Gastrocnemius medialis (tissue), 4 donors: ENCODE results near the gene CYP4F22. TPM values are rescaled to one million over a fixed set of nuclear protein-coding genes. Genes with fewer than 3 reads are reported as not detected.

Experiments used
- ATAC-seq, 2 donors: fragments of 150-250 bp; one replicate each; pipeline ENCODE4 v1.9.1; 2016
- DNase-seq, 2 donors: peaks; one replicate each; pipeline ENCODE4 v3.0.0-alpha.2; 2019
- H3K27ac ChIP-seq, 4 donors: fragments of 200-600 bp; sonication (generic); 1 replicate in 1 of 4; 2 replicates in 3 of 4; pipeline ENCODE4 v1.5.1; 2016 to 2018; ENCODE audit warnings: mild to moderate bottlenecking in 2 of 4, moderate library complexity in 1 of 4
- H3K27me3 ChIP-seq, 3 donors: fragments of 200-600 bp; sonication (generic) in 2 of 3; 1 replicate in 1 of 3; 2 replicates in 2 of 3; pipeline versions ENCODE4 v1.5.1 to v1.6.0; 2016 to 2019; ENCODE audit warnings: mild to moderate bottlenecking in 1 of 3, moderate library complexity in 1 of 3
- H3K36me3 ChIP-seq, 2 donors: fragments of 200-600 bp; sonication (generic) in 1 of 2; one replicate each; pipeline ENCODE4 v1.5.1; 2017 to 2018
- H3K4me1 ChIP-seq, 2 donors: fragments of 200-600 bp; sonication (generic) in 1 of 2; one replicate each; pipeline ENCODE4 v1.5.1; 2016 to 2017; ENCODE audit warnings: mild to moderate bottlenecking in 2 of 2
- H3K4me3 ChIP-seq, 4 donors: fragments of 200-600 bp; sonication (generic) in 3 of 4; 1 replicate in 1 of 4; 2 replicates in 3 of 4; pipeline ENCODE4 v1.5.1; 2016 to 2019; ENCODE audit warnings: mild to moderate bottlenecking in 2 of 4
- H3K9me3 ChIP-seq, 3 donors: fragments of 200-600 bp; sonication (generic) in 2 of 3; 1 replicate in 1 of 3; 2 replicates in 2 of 3; pipeline ENCODE4 v1.5.1; 2016 to 2019
- POLR2A ChIP-seq, 2 donors: fragments of 450-650 bp; IDR thresholded peaks; one replicate each; pipeline ENCODE4 v1.6.1; 2017; ENCODE audit warnings: antibody characterized with exemption in 2 of 2, mild to moderate bottlenecking in 2 of 2, moderate library complexity in 2 of 2
- in situ Hi-C, 4 donors: fragments of 200-750 bp; cut with MboI; loops; one replicate each; pipeline versions ENCODE4 v1.15.0 to v1.8.0; 2017; ENCODE audit warnings: low sequenced_read_pairs in 4 of 4
- intact Hi-C: fragments of 100-400 bp; cut with DNase I; formaldehyde crosslinking; loops from one replicate; pipeline ENCODE4 v1.15.1; 2023; ENCODE audit warnings: low total_unique reads
- total RNA-seq, 4 donors: library from RNA; depleted of rRNA; stranded (reverse); fragments of >200 nt; gene quantifications; one replicate each; pipeline versions ENCODE4 v1.1.0 to v1.2.3, GENCODE V29; 2016
- TF ChIP-seq, protein P1 (sequence below), 5 experiments: fragments of 450-650 bp in 3 of 5; fragments of 200-600 bp in 2 of 5; sonication (generic) in 2 of 5; IDR thresholded peaks in 4 of 5; conservative IDR thresholded peaks in 1 of 5; 1 replicate in 4 of 5; 2 replicates in 1 of 5; pipeline ENCODE4 v1.5.1; 2016 to 2019; ENCODE audit warnings: antibody characterized with exemption in 5 of 5, mild to moderate bottlenecking in 3 of 5, moderate library complexity in 3 of 5

Gene CYP4F22
- total RNA-seq, 4 donors from 2014 or later, result 0.24 to 0.29 (median 0.25) TPM; not detected in 1

DNA sequence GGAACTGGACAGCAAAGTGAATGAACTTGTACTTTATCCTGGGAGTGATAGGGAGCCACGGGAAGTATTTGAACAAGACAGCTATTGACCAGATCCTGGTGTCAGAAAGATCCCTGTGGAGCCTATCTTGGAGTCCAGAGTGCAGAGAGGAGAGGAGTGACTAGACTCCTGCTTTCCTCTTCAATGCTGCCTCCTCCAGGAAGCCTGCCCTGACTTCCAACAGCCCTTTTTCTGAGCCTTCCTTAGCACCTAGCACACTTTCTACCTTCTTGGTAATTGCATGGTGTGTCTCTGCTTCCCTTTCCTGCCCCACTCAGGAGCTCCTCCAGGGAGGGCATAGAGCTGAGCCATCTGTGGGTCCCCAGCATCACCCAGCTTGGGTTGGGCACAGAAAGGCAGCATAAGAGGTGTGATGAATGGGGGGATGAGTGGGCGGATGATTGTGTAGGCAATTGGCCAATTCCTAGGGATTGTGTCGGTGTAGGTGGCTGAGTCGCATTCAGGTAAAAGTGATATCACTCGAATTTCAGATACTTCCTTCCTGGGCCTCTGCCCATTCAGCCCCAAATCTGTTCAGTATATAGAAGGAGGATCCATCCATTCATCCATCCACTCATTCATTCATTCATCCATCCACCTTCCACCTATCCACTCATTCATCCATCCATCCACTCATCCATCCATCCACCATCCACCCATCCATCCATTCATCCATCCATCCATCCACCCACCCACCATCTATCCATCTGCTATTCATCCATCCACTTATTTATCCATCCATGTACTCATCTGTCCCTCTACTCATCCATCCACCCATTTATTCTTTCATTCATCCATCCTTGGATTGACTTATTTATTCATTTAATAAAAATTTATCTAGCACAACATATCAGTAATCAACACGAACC is 26.9 kb downstream of the CYP4F22 start:
- TF ChIP-seq, protein P1, sequence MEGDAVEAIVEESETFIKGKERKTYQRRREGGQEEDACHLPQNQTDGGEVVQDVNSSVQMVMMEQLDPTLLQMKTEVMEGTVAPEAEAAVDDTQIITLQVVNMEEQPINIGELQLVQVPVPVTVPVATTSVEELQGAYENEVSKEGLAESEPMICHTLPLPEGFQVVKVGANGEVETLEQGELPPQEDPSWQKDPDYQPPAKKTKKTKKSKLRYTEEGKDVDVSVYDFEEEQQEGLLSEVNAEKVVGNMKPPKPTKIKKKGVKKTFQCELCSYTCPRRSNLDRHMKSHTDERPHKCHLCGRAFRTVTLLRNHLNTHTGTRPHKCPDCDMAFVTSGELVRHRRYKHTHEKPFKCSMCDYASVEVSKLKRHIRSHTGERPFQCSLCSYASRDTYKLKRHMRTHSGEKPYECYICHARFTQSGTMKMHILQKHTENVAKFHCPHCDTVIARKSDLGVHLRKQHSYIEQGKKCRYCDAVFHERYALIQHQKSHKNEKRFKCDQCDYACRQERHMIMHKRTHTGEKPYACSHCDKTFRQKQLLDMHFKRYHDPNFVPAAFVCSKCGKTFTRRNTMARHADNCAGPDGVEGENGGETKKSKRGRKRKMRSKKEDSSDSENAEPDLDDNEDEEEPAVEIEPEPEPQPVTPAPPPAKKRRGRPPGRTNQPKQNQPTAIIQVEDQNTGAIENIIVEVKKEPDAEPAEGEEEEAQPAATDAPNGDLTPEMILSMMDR (IDR thresholded peaks at IDR 0.05 in 4 of 5, conservative IDR thresholded peaks at IDR 0.05 in 1 of 5), result no peak
- TF ChIP-seq POLR2A (IDR thresholded peaks at IDR 0.05), result no peak
- no peaks in the 10 kb centered on the region for H3K9me3 ChIP-seq

DNA sequence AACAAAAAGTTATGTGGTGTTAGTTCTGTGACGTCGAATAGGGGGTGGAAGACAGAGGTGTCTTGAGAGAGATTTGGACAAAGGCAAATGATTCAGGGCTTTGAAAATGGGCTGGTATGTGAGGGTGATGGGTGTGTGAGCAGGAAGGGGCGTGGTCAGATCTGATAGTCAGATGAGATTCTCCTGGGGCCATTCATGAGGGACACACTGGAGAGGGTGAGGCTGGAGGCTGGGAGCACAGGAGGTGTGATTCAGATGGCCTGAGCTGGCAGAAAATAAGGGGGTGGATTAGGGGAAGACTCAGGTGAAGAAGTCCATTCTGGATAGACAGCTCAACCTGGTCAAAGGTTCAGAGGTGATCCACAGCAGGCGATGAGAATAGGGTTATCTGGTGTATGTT is 28.0 kb downstream of the CYP4F22 start:
- in situ Hi-C loops (no loop called here), intact Hi-C loops (no loop called here)
- TF ChIP-seq, protein P1 (IDR thresholded peaks at IDR 0.05 in 4 of 5, conservative IDR thresholded peaks at IDR 0.05 in 1 of 5), result no peak
- TF ChIP-seq POLR2A (IDR thresholded peaks at IDR 0.05), result no peak

More for the DNA sequence above, 26.9 kb downstream of the CYP4F22 start:
- DNase-seq (no peak), ATAC-seq (no peak)
- Histone ChIP-seq H3K36me3 (no peaks in the 10 kb centered on the region), H3K27me3 (peaks cover 0 to 25% (median 0%) of the 10 kb centered on the region in 3 donors), H3K4me3 (no peak overlapping the region), H3K4me1 (no peaks in the 10 kb centered on the region), H3K27ac (no peak overlapping the region)
- intact Hi-C loops, result no loop called here
- in situ Hi-C loops, result no loop called here

DNA sequence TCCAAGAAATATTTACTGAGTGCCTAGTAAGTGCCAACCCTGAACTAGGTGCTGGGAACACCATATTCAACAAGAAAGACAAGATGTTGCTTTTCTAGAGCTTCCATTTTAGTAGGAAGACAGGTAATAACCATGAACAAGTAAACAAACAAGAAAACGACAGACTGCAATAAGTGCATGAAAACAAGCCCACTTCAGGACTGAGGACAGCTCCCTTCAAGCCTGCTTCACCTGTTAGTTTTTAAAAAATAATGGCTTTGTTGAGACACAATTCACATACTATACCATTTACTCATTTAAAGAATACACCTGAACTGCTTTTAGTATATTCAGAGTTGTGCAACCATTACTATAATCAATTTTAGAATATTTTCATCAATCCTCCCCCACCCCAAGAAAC is 30.4 kb downstream of the CYP4F22 start:
- no peaks in the 10 kb centered on the region for H3K36me3 ChIP-seq
- intact Hi-C loops (no loop called here), in situ Hi-C loops (no loop called here)
- H3K9me3 ChIP-seq, result no peaks in the 10 kb centered on the region
- DNase-seq (no peak), ATAC-seq (no peak)
- H3K27ac ChIP-seq, result no peak overlapping the region
- TF ChIP-seq, protein P1 (IDR thresholded peaks at IDR 0.05 in 4 of 5, conservative IDR thresholded peaks at IDR 0.05 in 1 of 5), result no peak
- no peak for TF ChIP-seq POLR2A (IDR thresholded peaks at IDR 0.05)
- no peaks in the 10 kb centered on the region for H3K4me1 ChIP-seq
- H3K4me3 ChIP-seq, result no peak overlapping the region
- peaks cover 0 to 22% (median 0%) of the 10 kb centered on the region in 3 donors for H3K27me3 ChIP-seq

More for the DNA sequence above, 28.0 kb downstream of the CYP4F22 start:
- Histone ChIP-seq H3K4me3 (no peak overlapping the region), H3K36me3 (no peaks in the 10 kb centered on the region), H3K4me1 (no peaks in the 10 kb centered on the region), H3K27ac (no peak overlapping the region), H3K9me3 (no peaks in the 10 kb centered on the region), H3K27me3 (peaks cover 0 to 25% (median 0%) of the 10 kb centered on the region in 3 donors)
- ATAC-seq (no peak), DNase-seq (no peak)

DNA sequence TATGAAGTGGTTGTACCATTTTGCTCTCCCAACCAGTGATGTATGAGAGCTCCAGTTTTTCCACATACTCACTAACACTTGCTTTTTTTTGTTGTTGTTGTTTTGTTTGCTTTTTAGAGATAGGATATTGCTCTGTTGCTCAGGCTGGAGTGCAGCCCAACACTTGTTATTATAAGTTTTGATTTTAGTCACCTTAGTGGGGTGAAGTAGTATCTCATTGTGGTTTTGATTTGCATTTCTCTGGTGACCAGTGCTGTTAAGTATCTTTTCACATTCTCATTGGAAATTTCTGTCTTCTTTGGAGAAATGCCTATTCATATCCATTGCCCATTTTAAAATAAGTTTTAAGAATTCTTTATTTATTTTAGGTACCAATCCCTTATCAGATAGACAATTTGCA is 31.3 kb downstream of the CYP4F22 start:
- TF ChIP-seq POLR2A (IDR thresholded peaks at IDR 0.05), result no peak
- TF ChIP-seq, protein P1 (IDR thresholded peaks at IDR 0.05 in 4 of 5, conservative IDR thresholded peaks at IDR 0.05 in 1 of 5), result no peak
- in situ Hi-C loops (no loop called here), intact Hi-C loops (no loop called here)
- Histone ChIP-seq H3K9me3 (no peaks in the 10 kb centered on the region), H3K27me3 (peaks cover 0 to 22% (median 0%) of the 10 kb centered on the region in 3 donors), H3K4me1 (no peaks in the 10 kb centered on the region), H3K36me3 (no peaks in the 10 kb centered on the region), H3K4me3 (no peak overlapping the region), H3K27ac (no peak overlapping the region)
- no peak for DNase-seq
- ATAC-seq, result no peak
